ENCODE measurements around the gene TDP2. TPM values are rescaled to one million over a fixed set of nuclear protein-coding genes. Genes with fewer than 3 reads are reported as not detected.

The TDP2 gene
- total RNA-seq, 8 experiments from 2014 or later = 18.3 to 40.5 (median 32.7) TPM

DNA sequence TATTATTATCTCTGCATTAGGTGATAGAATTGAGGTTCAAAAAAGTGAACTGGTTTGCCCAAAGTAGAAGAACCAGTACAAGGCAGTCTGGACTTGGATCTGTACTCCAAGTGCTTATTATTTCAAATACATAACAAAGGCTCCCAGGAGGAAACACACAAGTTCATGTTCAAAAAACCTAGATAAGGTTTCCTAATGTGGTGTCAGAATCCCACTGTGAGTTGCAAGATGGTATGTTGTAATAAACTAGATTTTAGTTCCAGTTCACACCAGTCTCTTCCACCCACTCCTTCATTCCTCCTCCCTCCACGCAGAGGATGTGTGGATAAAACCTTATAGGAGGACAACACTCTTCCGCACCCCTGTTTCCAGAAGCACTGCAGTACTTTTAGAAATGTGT, 63.5 kb downstream of the TDP2 start:
- ATAC-seq (replicated peaks in 6 of 8) = no peak
- WGBS, 10 experiments = 20 to 100% (median 73%) methylated on average over 1 to 2 of the region's 2 CpGs; no CpG with 5 or more reads in 3 of the 10 experiments
- Histone ChIP-seq H3K27ac (no peak overlapping the region), H3K4me3 (no peak overlapping the region), H3K4me1 (replicated peaks in 1 of 2) (no peaks in the 10 kb centered on the region)
- in situ Hi-C loops (cut with MboI; ENCODE audit: low pct_unique_long_range_greater_than_20kb in 2 of 9, low sequenced_read_pairs in 9 of 9, unreplicated experiment in 9 of 9) = no loop called here

DNA sequence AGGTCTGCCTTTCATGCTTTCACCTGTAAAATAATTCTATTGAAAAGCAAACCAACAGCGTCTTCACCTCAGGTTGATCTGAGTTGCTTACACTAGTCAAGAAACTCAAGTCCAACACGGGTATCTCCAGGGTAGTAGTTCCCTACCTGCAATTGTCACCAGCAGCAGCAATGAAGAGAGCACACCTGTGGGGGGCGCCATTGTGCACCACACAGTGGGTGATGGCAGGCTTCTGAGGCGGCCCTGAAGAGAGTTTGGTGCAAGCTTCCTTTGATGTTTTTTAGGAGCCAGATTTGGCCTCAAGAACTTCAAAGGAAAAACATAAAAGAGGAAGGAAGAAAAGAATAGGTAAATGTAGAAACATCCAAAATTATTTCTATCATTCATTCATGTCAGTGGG, 65.8 kb downstream of the TDP2 start:
- ATAC-seq (replicated peaks in 6 of 8) = no peak
- Histone ChIP-seq H3K27ac (no peak overlapping the region), H3K4me1 (replicated peaks in 1 of 2) (no peaks in the 10 kb centered on the region), H3K4me3 (no peak overlapping the region)
- in situ Hi-C loops (cut with MboI; ENCODE audit: low pct_unique_long_range_greater_than_20kb in 2 of 9, low sequenced_read_pairs in 9 of 9, unreplicated experiment in 9 of 9) = no loop called here
- WGBS, 10 experiments = 60 to 100% (median 67%) methylated on average over 1 to 4 of the region's 4 CpGs; no CpG with 5 or more reads in 3 of the 10 experiments

Other genes with a start within 250 kb of the TDP2 start
- 1 to 10 TPM in 7 of 8 experiments, not detected in 1; 1.0 to 7.3 (median 4.9) TPM for gene GPLD1, start 177.3 kb downstream of the TDP2 start, total RNA-seq
- gene ALDH5A1, start 171.9 kb downstream of the TDP2 start, total RNA-seq = 10 to 100 TPM in 5 of 8 experiments, 1 to 10 TPM in 2, under 1 TPM in 1; 0.25 to 32.4 (median 12.9) TPM
- gene KIAA0319, start 20.7 kb downstream of the TDP2 start, total RNA-seq = 10 to 100 TPM in 1 of 8 experiments, under 1 TPM in 7; 0.10 to 10.4 (median 0.53) TPM
- gene ACOT13, start 178 bp upstream of the TDP2 start, total RNA-seq = 10 to 100 TPM; 13.5 to 39.4 (median 18.2) TPM
- 100 to 1,000 TPM; 103 to 170 (median 129) TPM for gene C6orf62, start 52.3 kb upstream of the TDP2 start, total RNA-seq
- gene GMNN, start 108.0 kb upstream of the TDP2 start, total RNA-seq = 10 to 100 TPM in 5 of 8 experiments, 1 to 10 TPM in 3; 3.7 to 63.5 (median 14.6) TPM
- gene ARMH2, start 132.0 kb upstream of the TDP2 start, total RNA-seq = under 1 TPM in 2 of 8 experiments, not detected in 6; 0.25 to 0.59 TPM